NT2/D1 (cell line): Measurements from ENCODE around the gene AP5B1.

Source experiments
- DNase-seq: peaks from one replicate; pipeline ENCODE4 v3.0.0-alpha.2; 2011; ENCODE audit warnings: low read depth, low spot score
- H3K27me3 ChIP-seq: 2 replicates; pipeline ENCODE4 v1.6.0; 2011; ENCODE audit warnings: mild to moderate bottlenecking; ENCODE audit not compliant: insufficient read length, insufficient read depth
- H3K36me3 ChIP-seq: 2 replicates; pipeline ENCODE4 v1.6.1; 2011; ENCODE audit warnings: mild to moderate bottlenecking, low read length, mixed read lengths; ENCODE audit not compliant: insufficient read depth, insufficient read length
- H3K4me1 ChIP-seq: 2 replicates; pipeline ENCODE4 v1.5.1; 2011; ENCODE audit not compliant: insufficient read depth, insufficient read length
- H3K4me3 ChIP-seq: 2 replicates; pipeline ENCODE4 v1.5.1; 2011; ENCODE audit warnings: low read depth; ENCODE audit not compliant: insufficient read length
- H3K9ac ChIP-seq: 2 replicates; pipeline ENCODE4 v1.6.0; 2011; ENCODE audit warnings: low read depth; ENCODE audit not compliant: insufficient read length
- H3K9me3 ChIP-seq: 2 replicates; pipeline ENCODE4 v1.5.1; 2011; ENCODE audit warnings: mild to moderate bottlenecking, low read length; ENCODE audit not compliant: insufficient read depth
- SUZ12 ChIP-seq: IDR thresholded peaks from 2 replicates; pipeline ENCODE4 v1.6.1; 2011; ENCODE audit not compliant: insufficient read length, insufficient read depth; ENCODE audit errors: extremely low read depth
- YY1 ChIP-seq: IDR thresholded peaks from 2 replicates; pipeline ENCODE4 v1.6.1; 2011; ENCODE audit not compliant: insufficient read length, insufficient read depth
- ZNF274 ChIP-seq: IDR thresholded peaks from 2 replicates; pipeline ENCODE4 v1.6.1; 2011; ENCODE audit warnings: mild to moderate bottlenecking, low read depth, low read length

Gene AP5B1

GRCh38 chr11:65780770-65781151 lies at the start of gene AP5B1:
Gene AP5B1 (minus strand): TSS chr11:65780976. CDS start chr11:65780591, 385 bp downstream.
- Histone ChIP-seq H3K9me3 (peaks cover 18% of the 10 kb centered on the region; the same call in 1 of the 2 replicates), H3K4me3 (peak within 1 kb of the TSS; percentile 93), H3K36me3 (peaks cover 38% of the 10 kb centered on the region), H3K4me1 (peaks cover 13% of the 10 kb centered on the region), H3K9ac (peak within 1 kb of the TSS; percentile 95), H3K27me3 (peaks cover 38% of the 10 kb centered on the region)
- DNase-seq: no peak
- no peak for TF ChIP-seq ZNF274
- no peak for TF ChIP-seq YY1
- TF ChIP-seq SUZ12: no peak

- Histone ChIP-seq H3K9me3 (peaks cover 6% of the 10 kb centered on the region; the same call in 1 of the 2 replicates), H3K27me3 (peaks cover 4% of the 10 kb centered on the region), H3K9ac (no peak overlapping the region), H3K36me3 (no peaks in the 10 kb centered on the region), H3K4me3 (no peak overlapping the region), H3K4me1 (peaks cover 4% of the 10 kb centered on the region)
- DNase-seq: no peak
- TF ChIP-seq SUZ12: no peak
- TF ChIP-seq ZNF274: no peak
- no peak for TF ChIP-seq YY1
Observed at GRCh38 chr11:65829459-65829858, 48.7 kb upstream of the AP5B1 start.

- no peaks in the 10 kb centered on the region for H3K27me3 ChIP-seq
- TF ChIP-seq ZNF274 (no peak), SUZ12 (no peak), YY1 (no peak)
- H3K4me1 ChIP-seq: no peaks in the 10 kb centered on the region
- H3K9me3 ChIP-seq: no peaks in the 10 kb centered on the region
- DNase-seq: no peak
- H3K36me3 ChIP-seq: no peaks in the 10 kb centered on the region
- H3K9ac ChIP-seq: no peak overlapping the region
- no peak overlapping the region for H3K4me3 ChIP-seq
Observed at GRCh38 chr11:65826984-65827735, 46.4 kb upstream of the AP5B1 start.

- DNase-seq: no peak
- TF ChIP-seq SUZ12: no peak
- Histone ChIP-seq H3K27me3 (peaks cover under 1% of the 10 kb centered on the region), H3K36me3 (no peaks in the 10 kb centered on the region), H3K9me3 (peaks cover 7% of the 10 kb centered on the region; the same call in 1 of the 2 replicates), H3K4me3 (no peak overlapping the region), H3K4me1 (peaks cover 3% of the 10 kb centered on the region), H3K9ac (no peak overlapping the region)
Observed at GRCh38 chr11:65822776-65823528, 42.2 kb upstream of the AP5B1 start.

GRCh38 chr11:65821107-65821506 lies 40.3 kb upstream of the AP5B1 start:
- Histone ChIP-seq H3K4me1 (peaks cover 3% of the 10 kb centered on the region), H3K27me3 (peaks cover 9% of the 10 kb centered on the region), H3K4me3 (no peak overlapping the region), H3K9ac (no peak overlapping the region), H3K36me3 (no peaks in the 10 kb centered on the region), H3K9me3 (peaks cover 7% of the 10 kb centered on the region; the same call in 1 of the 2 replicates)
- no peak for TF ChIP-seq YY1
- no peak for TF ChIP-seq SUZ12
- TF ChIP-seq ZNF274: no peak
- DNase-seq: no peak

- DNase-seq: peak; percentile 85
- Histone ChIP-seq H3K27me3 (peaks cover 9% of the 10 kb centered on the region), H3K4me1 (peaks cover 3% of the 10 kb centered on the region), H3K36me3 (no peaks in the 10 kb centered on the region), H3K4me3 (peak overlapping the region; percentile 71), H3K9me3 (peaks cover 7% of the 10 kb centered on the region; the same call in 1 of the 2 replicates), H3K9ac (peak overlapping the region; percentile 84)
- TF ChIP-seq ZNF274 (no peak), SUZ12 (no peak), YY1 (no peak)
Observed at GRCh38 chr11:65817835-65818680, 37.3 kb upstream of the AP5B1 start.
